SK-N-SH (cell line): ENCODE results near the gene DDRGK1. TPM values are rescaled to one million over a fixed set of nuclear protein-coding genes. Genes with fewer than 3 reads are reported as not detected.
A peak's percentile ranks its signal among the peaks of the same experiment; 100 is the strongest.

Experiments
- CTCF ChIA-PET: fragments of 300-600, 350-600 bp; formaldehyde crosslinking; extraction: SDS; loops from one replicate; lab custom pipeline; 2021; lab: Yijun Ruan, JAX
- POLR2A ChIA-PET: fragments of 350-600 bp; sonication (Branson Sonifier 250); formaldehyde crosslinking; extraction: SDS; loops from one replicate; lab custom pipeline; 2020; ENCODE audit warnings: antibody characterized with exemption, inconsistent platforms; lab: Yijun Ruan, JAX
- DNase-seq: peaks from one replicate; pipeline ENCODE4 v3.0.0; 2012
- H2AFZ ChIP-seq: fragments of 200-600 bp; sonication (generic); 2 replicates; pipeline ENCODE4 v1.8.1; 2016; ENCODE audit warnings: antibody characterized with exemption, mild to moderate bottlenecking, low read depth
- H3F3A ChIP-seq: fragments of 200-600 bp; sonication (generic); replicated peaks from 2 replicates; pipeline ENCODE3; 2016; ENCODE audit warnings: antibody characterized with exemption, mild to moderate bottlenecking; ENCODE audit not compliant: insufficient read depth
- H3K27ac ChIP-seq, 2 experiments: fragments of 200-500 bp in 1 of 2; fragments of 200-600 bp in 1 of 2; sonication (Bioruptor generic) in 1 of 2; sonication (generic), shearing (Covaris generic) in 1 of 2; 2 replicates each; pipeline versions ENCODE4 v1.5.1 to v1.6.1; 2014 to 2016; ENCODE audit warnings: low read depth in 2 of 2, inconsistent platforms in 1 of 2, low read length in 1 of 2, mild to moderate bottlenecking in 1 of 2, mixed read lengths in 1 of 2
- H3K27me3 ChIP-seq: fragments of 200-600 bp; sonication (generic), shearing (Covaris generic); 2 replicates; pipeline ENCODE4 v1.6.1; 2016; ENCODE audit warnings: mixed run types; ENCODE audit not compliant: insufficient read depth
- H3K36me3 ChIP-seq, 2 experiments: fragments of 200-500 bp in 1 of 2; fragments of 200-600 bp in 1 of 2; sonication (Bioruptor generic) in 1 of 2; sonication (generic) in 1 of 2; replicated peaks in 1 of 2; 2 replicates each; pipeline versions ENCODE3 to v1.5.1; 2014 to 2016; ENCODE audit warnings: low read length in 1 of 2, mild to moderate bottlenecking in 1 of 2; ENCODE audit not compliant: insufficient read depth in 2 of 2, control insufficient read depth in 1 of 2
- H3K4me1 ChIP-seq, 2 experiments: fragments of 200-500 bp in 1 of 2; fragments of 200-600 bp in 1 of 2; sonication (Bioruptor generic) in 1 of 2; sonication (generic), shearing (Covaris generic) in 1 of 2; 2 replicates each; pipeline versions ENCODE4 v1.5.1 to v1.6.1; 2014 to 2016; ENCODE audit warnings: low read depth in 1 of 2, low read length in 1 of 2, mixed run types in 1 of 2; ENCODE audit not compliant: insufficient read depth in 2 of 2, control insufficient read depth in 1 of 2
- H3K4me2 ChIP-seq: fragments of 200-600 bp; sonication (generic), shearing (Covaris generic); 2 replicates; pipeline ENCODE4 v1.6.1; 2017; ENCODE audit warnings: mixed run types
- H3K4me3 ChIP-seq, 2 experiments: fragments of 200-500 bp in 1 of 2; fragments of 200-600 bp in 1 of 2; sonication (Bioruptor generic) in 1 of 2; sonication (generic), shearing (Covaris generic) in 1 of 2; 2 replicates each; pipeline versions ENCODE4 v1.5.1 to v1.8.1; 2014 to 2016; ENCODE audit warnings: low read depth in 2 of 2, inconsistent platforms in 1 of 2, low read length in 1 of 2, mild to moderate bottlenecking in 1 of 2, mixed read lengths in 1 of 2, moderate library complexity in 1 of 2
- H3K79me2 ChIP-seq: fragments of 200-600 bp; sonication (generic); 2 replicates; pipeline ENCODE4 v1.8.1; 2017; ENCODE audit warnings: mild to moderate bottlenecking; ENCODE audit not compliant: insufficient read depth
- H3K9ac ChIP-seq: fragments of 200-600 bp; sonication (generic); 2 replicates; pipeline ENCODE4 v1.6.1; 2017; ENCODE audit warnings: mixed run types
- H3K9me2 ChIP-seq: fragments of 200-600 bp; sonication (generic); 2 replicates; pipeline ENCODE4 v1.6.1; 2017; ENCODE audit warnings: mixed run types
- H3K9me3 ChIP-seq: fragments of 200-600 bp; sonication (generic); 2 replicates; pipeline ENCODE4 v1.6.1; 2017; ENCODE audit warnings: mixed run types, mild to moderate bottlenecking, moderate library complexity
- H4K20me1 ChIP-seq: fragments of 200-600 bp; sonication (generic); 2 replicates; pipeline ENCODE4 v1.6.1; 2017; ENCODE audit warnings: mild to moderate bottlenecking, mixed run types; ENCODE audit not compliant: insufficient read depth
- ELF1 ChIP-seq: IDR thresholded peaks from 2 replicates; pipeline ENCODE4 v1.4.0; 2012
- EP300 ChIP-seq, 2 experiments: IDR thresholded peaks; 2 replicates each; pipeline versions ENCODE4 v1.4.0 to v1.6.1; 2012; ENCODE audit warnings: borderline replicate concordance in 1 of 2, low read depth in 1 of 2, low read length in 1 of 2
- EZH2phosphoT487 ChIP-seq: fragments of 200-600 bp; sonication (generic); IDR thresholded peaks from 2 replicates; pipeline ENCODE4 v1.6.1; 2017; ENCODE audit warnings: low read depth, mixed run types, mild to moderate bottlenecking, antibody characterized with exemption, moderate library complexity, borderline replicate concordance
- FOSL2 ChIP-seq: IDR thresholded peaks from 2 replicates; pipeline ENCODE4 v1.4.0; 2012; ENCODE audit warnings: low read depth, mild to moderate bottlenecking, moderate library complexity, borderline replicate concordance
- GATA2 ChIP-seq: sonication (generic); formaldehyde crosslinking; IDR thresholded peaks from 2 replicates; pipeline ENCODE4 v1.5.0; 2020; ENCODE audit warnings: mild to moderate bottlenecking, missing genetic modification reagents
- JUND ChIP-seq: IDR thresholded peaks from 2 replicates; pipeline ENCODE4 v1.4.0; 2012
- MXI1 ChIP-seq: IDR thresholded peaks from 2 replicates; pipeline ENCODE4 v1.6.1; 2012; ENCODE audit warnings: mild to moderate bottlenecking, low read depth, low read length, improper control_type of control experiment
- NFIC ChIP-seq: IDR thresholded peaks from 2 replicates; pipeline ENCODE4 v1.4.0; 2012; ENCODE audit warnings: borderline replicate concordance
- POLR2AphosphoS5 ChIP-seq: IDR thresholded peaks from 2 replicates; pipeline ENCODE4 v1.6.1; 2012; ENCODE audit warnings: low read depth, low read length
- RCOR1 ChIP-seq: fragments of 150-350 bp; IDR thresholded peaks from 2 replicates; pipeline ENCODE4 v1.6.1; 2017; ENCODE audit warnings: antibody characterized with exemption, low read length
- RFX5 ChIP-seq: IDR thresholded peaks from 2 replicates; pipeline ENCODE4 v1.6.1; 2012; ENCODE audit warnings: mild to moderate bottlenecking, improper control_type of control experiment, low read length
- SIN3A ChIP-seq: IDR thresholded peaks from 2 replicates; pipeline ENCODE4 v1.6.1; 2012; ENCODE audit warnings: low read depth, mild to moderate bottlenecking, low read length, moderate library complexity, borderline replicate concordance
- SMC3 ChIP-seq: IDR thresholded peaks from 2 replicates; pipeline ENCODE4 v1.6.1; 2012; ENCODE audit warnings: low read depth, low read length, improper control_type of control experiment
- TCF12 ChIP-seq: IDR thresholded peaks from 2 replicates; pipeline ENCODE4 v1.4.0; 2012
- TEAD4 ChIP-seq: IDR thresholded peaks from 2 replicates; pipeline ENCODE4 v1.4.0; 2012; ENCODE audit warnings: mild to moderate bottlenecking, borderline replicate concordance; ENCODE audit not compliant: insufficient read depth
- YY1 ChIP-seq: IDR thresholded peaks from 2 replicates; pipeline ENCODE4 v1.4.0; 2012; ENCODE audit warnings: low read depth, mild to moderate bottlenecking
- WGBS: methylation state at CpG from one replicate; pipeline ENCODE4 v1.1.6; 2017; ENCODE audit warnings: low lambda C conversion rate; 5-methylcytosine and 5-hydroxymethylcytosine counted together
- polyA plus RNA-seq, 3 experiments: library from polyadenylated mRNA; depleted of rRNA; stranded (reverse); fragments of >200 nt; gene quantifications; 2 replicates each; pipeline ENCODE4 v1.2.3, GENCODE V29; 2012
- TF ChIP-seq, protein P1 (sequence below): IDR thresholded peaks from 2 replicates; pipeline ENCODE4; 2012
- TF ChIP-seq, protein P2 (sequence below): fragments of 150-350 bp; IDR thresholded peaks from 2 replicates; pipeline ENCODE4 v1.6.1; 2016; ENCODE audit warnings: mild to moderate bottlenecking, low read depth, low read length
- TF ChIP-seq, protein P3 (sequence below): IDR thresholded peaks from 2 replicates; pipeline ENCODE4 v1.4.0; 2012; ENCODE audit warnings: low read depth

The DDRGK1 gene
- polyA plus RNA-seq, 1 of the 3 experiments (the other 2 are of a cell fraction): 70.6 TPM

DNA sequence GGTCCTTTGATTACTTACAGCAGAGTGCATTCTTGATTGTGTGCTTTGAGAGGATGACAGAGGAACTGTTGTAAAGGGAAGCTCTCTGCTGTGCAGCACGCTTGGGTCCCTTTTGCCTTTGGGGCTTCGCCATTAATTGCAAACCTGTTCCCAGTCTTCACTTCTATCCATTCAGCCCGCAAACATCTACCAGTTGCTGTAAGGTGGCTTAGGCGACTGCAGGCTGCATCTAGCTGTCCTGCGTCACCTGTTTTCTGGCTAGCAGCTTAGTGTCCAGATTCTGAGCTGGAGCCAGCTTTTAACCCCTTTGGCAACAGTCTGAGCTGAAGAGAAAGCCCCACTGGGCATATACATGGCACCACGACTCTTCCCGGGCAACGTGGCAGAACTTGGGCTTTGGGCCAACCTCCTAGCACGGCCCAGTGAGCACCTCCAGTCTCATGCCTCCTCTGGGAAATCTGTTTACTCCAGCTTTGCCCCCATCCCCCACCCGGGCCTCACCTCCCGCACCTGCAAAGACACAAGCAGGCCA, 42.3 kb downstream of the DDRGK1 start:
- no peak overlapping the region for H2AFZ ChIP-seq
- 32% methylated on average over 11 of the region's 11 CpGs for WGBS
- H3K36me3 ChIP-seq: no peaks in the 10 kb centered on the region
- peak; percentile 36 for DNase-seq
- H3K9ac ChIP-seq: no peak overlapping the region
- no peak for TF ChIP-seq TEAD4
- no peak for TF ChIP-seq MXI1
- TF ChIP-seq POLR2AphosphoS5: no peak
- TF ChIP-seq EP300 (IDR thresholded peaks at IDR 0.05; ENCODE audit: borderline replicate concordance in 1 of 2, low read depth in 1 of 2, low read length in 1 of 2): no peak
- no peak for TF ChIP-seq TCF12
- TF ChIP-seq SMC3: no peak
- TF ChIP-seq ELF1: no peak
- TF ChIP-seq, protein P1, sequence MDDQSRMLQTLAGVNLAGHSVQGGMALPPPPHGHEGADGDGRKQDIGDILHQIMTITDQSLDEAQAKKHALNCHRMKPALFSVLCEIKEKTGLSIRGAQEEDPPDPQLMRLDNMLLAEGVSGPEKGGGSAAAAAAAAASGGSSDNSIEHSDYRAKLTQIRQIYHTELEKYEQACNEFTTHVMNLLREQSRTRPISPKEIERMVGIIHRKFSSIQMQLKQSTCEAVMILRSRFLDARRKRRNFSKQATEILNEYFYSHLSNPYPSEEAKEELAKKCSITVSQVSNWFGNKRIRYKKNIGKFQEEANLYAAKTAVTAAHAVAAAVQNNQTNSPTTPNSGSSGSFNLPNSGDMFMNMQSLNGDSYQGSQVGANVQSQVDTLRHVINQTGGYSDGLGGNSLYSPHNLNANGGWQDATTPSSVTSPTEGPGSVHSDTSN: no peak
- TF ChIP-seq FOSL2: no peak
- H3F3A ChIP-seq: peaks cover 11% of the 10 kb centered on the region
- ChIA-PET CTCF (interaction anchor here (0.9 to 1.2 kb wide), 2 partner anchors 10 to 154 kb away, joined by 3 read pairs; no protein-coding TSS in a partner anchor), POLR2A (no interaction called here)
- no peaks in the 10 kb centered on the region for H3K9me2 ChIP-seq
- H3K79me2 ChIP-seq: peaks cover 30% of the 10 kb centered on the region
- peaks cover 5 to 14% of the 10 kb centered on the region in 2 experiments; a peak in 1 of 4 replicates for H3K4me1 ChIP-seq
- H3K4me3 ChIP-seq: no peak overlapping the region
- H3K9me3 ChIP-seq: no peaks in the 10 kb centered on the region
- H3K27ac ChIP-seq: no peak overlapping the region; a peak in 1 of 4 replicates
- H4K20me1 ChIP-seq: peaks cover 25% of the 10 kb centered on the region
- H3K27me3 ChIP-seq: no peaks in the 10 kb centered on the region
- no peak overlapping the region for H3K4me2 ChIP-seq

- 57% methylated on average over 5 of the region's 5 CpGs for WGBS
- DNase-seq: peak; percentile 25
- CTCF ChIA-PET: interaction anchor here (1.2 kb wide), 1 partner anchor 155 kb away, joined by 3 read pairs; no protein-coding TSS in a partner anchor
- TF ChIP-seq SIN3A (no peak), RCOR1 (no peak), JUND (no peak), ELF1 (no peak), EZH2phosphoT487 (no peak), YY1 (no peak), NFIC (no peak), GATA2 (CRISPR knock-in tag) (no peak), TCF12 (no peak), SMC3 (no peak), RFX5 (no peak)
- TF ChIP-seq, protein P2, sequence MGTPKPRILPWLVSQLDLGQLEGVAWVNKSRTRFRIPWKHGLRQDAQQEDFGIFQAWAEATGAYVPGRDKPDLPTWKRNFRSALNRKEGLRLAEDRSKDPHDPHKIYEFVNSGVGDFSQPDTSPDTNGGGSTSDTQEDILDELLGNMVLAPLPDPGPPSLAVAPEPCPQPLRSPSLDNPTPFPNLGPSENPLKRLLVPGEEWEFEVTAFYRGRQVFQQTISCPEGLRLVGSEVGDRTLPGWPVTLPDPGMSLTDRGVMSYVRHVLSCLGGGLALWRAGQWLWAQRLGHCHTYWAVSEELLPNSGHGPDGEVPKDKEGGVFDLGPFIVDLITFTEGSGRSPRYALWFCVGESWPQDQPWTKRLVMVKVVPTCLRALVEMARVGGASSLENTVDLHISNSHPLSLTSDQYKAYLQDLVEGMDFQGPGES: no peak
- TF ChIP-seq, protein P3, sequence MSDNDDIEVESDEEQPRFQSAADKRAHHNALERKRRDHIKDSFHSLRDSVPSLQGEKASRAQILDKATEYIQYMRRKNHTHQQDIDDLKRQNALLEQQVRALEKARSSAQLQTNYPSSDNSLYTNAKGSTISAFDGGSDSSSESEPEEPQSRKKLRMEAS: no peak
- H4K20me1 ChIP-seq: peaks cover 31% of the 10 kb centered on the region
- POLR2A ChIA-PET: interaction anchor here (0.8 kb wide), 1 partner anchor 42 kb away, joined by 3 read pairs; no protein-coding TSS in a partner anchor
- no peak overlapping the region for H3K27ac ChIP-seq
- H3K9me3 ChIP-seq: no peaks in the 10 kb centered on the region
- no peak overlapping the region for H3K4me2 ChIP-seq
- H2AFZ ChIP-seq: no peak overlapping the region
- no peak overlapping the region for H3K9ac ChIP-seq
- H3K9me2 ChIP-seq: no peaks in the 10 kb centered on the region
- no peaks in the 10 kb centered on the region for H3K36me3 ChIP-seq
- H3K4me3 ChIP-seq: no peak overlapping the region
- H3K79me2 ChIP-seq: peaks cover 36% of the 10 kb centered on the region
- H3K4me1 ChIP-seq: peaks cover 5 to 14% of the 10 kb centered on the region in 2 experiments; a peak in 1 of 4 replicates
- H3F3A ChIP-seq: peaks cover 11% of the 10 kb centered on the region
- no peaks in the 10 kb centered on the region for H3K27me3 ChIP-seq
Measured at GRCh38 chr20:3161316-3162079, 43.0 kb downstream of the DDRGK1 start.
